Renal cortical epithelial cell (primary cell): ENCODE results near the gene OR8S1. TPM values are rescaled to one million over a fixed set of nuclear protein-coding genes. Genes with fewer than 3 reads are reported as not detected.
"Not testable (repeated sequence)": the region's sequence is repeated elsewhere in the genome, so short reads cannot be mapped to it uniquely, and the experiment has no call there.

ENCODE experiments used
- DNase-seq: peaks from one replicate; pipeline ENCODE4 v3.0.0-alpha.2; 2011; ENCODE audit warnings: low read depth
- total RNA-seq: library from RNA; depleted of rRNA; stranded (reverse); fragments of >200 nt; gene quantifications from 2 replicates; pipeline ENCODE4 v1.2.3, GENCODE V29; 2014

OR8S1 gene
- total RNA-seq = not detected in 2 replicates

GRCh38 chr12:48525332-48525731 is at the start of gene OR8S1:
Gene OR8S1 (plus strand): TSS chr12:48525632. CDS start chr12:48525632, 0 bp downstream.
- DNase-seq = no peak

- DNase-seq = no peak
These were observed 43.2 kb upstream of the OR8S1 start, which contains the start of gene C12orf54 for GRCh38 chr12:48482198-48482597. Gene C12orf54 (plus strand): TSS chr12:48482498. CDS start chr12:48483297, 799 bp downstream.

- no peak for DNase-seq
These were observed 42.5 kb upstream of the OR8S1 start for GRCh38 chr12:48482930-48483329.

- no peak for DNase-seq
These were observed 39.2 kb upstream of the OR8S1 start for GRCh38 chr12:48486261-48486660.

GRCh38 chr12:48486679-48487078 is 38.8 kb upstream of the OR8S1 start:
- DNase-seq = no peak

- peak; percentile 3 for DNase-seq
These were observed 36.4 kb upstream of the OR8S1 start for GRCh38 chr12:48489012-48489411.

GRCh38 chr12:48489456-48489855 is 36.0 kb upstream of the OR8S1 start:
- DNase-seq = not testable (repeated sequence)

- not testable (repeated sequence) for DNase-seq
These were observed 25.2 kb upstream of the OR8S1 start for GRCh38 chr12:48500281-48500680.

GRCh38 chr12:48506836-48507235 is 18.6 kb upstream of the OR8S1 start:
- DNase-seq = not testable (repeated sequence)

- DNase-seq = no peak
These were observed 16.4 kb upstream of the OR8S1 start for GRCh38 chr12:48508987-48509386.

- DNase-seq = no peak
These were observed 15.3 kb upstream of the OR8S1 start for GRCh38 chr12:48510111-48510510.

- no peak for DNase-seq
These were observed 12.6 kb upstream of the OR8S1 start for GRCh38 chr12:48512855-48513254.

- DNase-seq = no peak
These were observed 10.7 kb upstream of the OR8S1 start for GRCh38 chr12:48514728-48515127.

- not testable (repeated sequence) for DNase-seq
These were observed 5.1 kb upstream of the OR8S1 start for GRCh38 chr12:48520381-48520780.

- no peak for DNase-seq
These were observed 2.6 kb downstream of the OR8S1 start for GRCh38 chr12:48527891-48528670.

- DNase-seq = no peak
These were observed 7.2 kb downstream of the OR8S1 start for GRCh38 chr12:48532601-48533000.

GRCh38 chr12:48536602-48537001 is 11.2 kb downstream of the OR8S1 start:
- no peak for DNase-seq

GRCh38 chr12:48542300-48542928 is 17.0 kb downstream of the OR8S1 start:
- DNase-seq = peak; percentile 14

GRCh38 chr12:48545833-48546469 is 20.5 kb downstream of the OR8S1 start:
- no peak for DNase-seq

GRCh38 chr12:48547012-48547411 is 21.6 kb downstream of the OR8S1 start:
- not testable (repeated sequence) for DNase-seq

GRCh38 chr12:48551636-48552035 is 26.2 kb downstream of the OR8S1 start:
- not testable (repeated sequence) for DNase-seq

- DNase-seq = not testable (repeated sequence)
These were observed 28.4 kb downstream of the OR8S1 start for GRCh38 chr12:48553666-48554343.
